ENCODE data around the gene ABCC10. TPM values are rescaled to one million over a fixed set of nuclear protein-coding genes. Genes with fewer than 3 reads are reported as not detected.

ABCC10 gene
- total RNA-seq, 3 donors from 2014 or later, result 25.3 to 43.3 (median 37.4) TPM

- ATAC-seq, result no peak
- no peak for DNase-seq
- Histone ChIP-seq H3K9me3 (no peaks in the 10 kb centered on the region), H3K4me3 (no peak overlapping the region), H3K36me3 (ENCODE audit: low read depth) (peaks cover 3% of the 10 kb centered on the region), H3K4me1 (ENCODE audit: low read depth) (no peaks in the 10 kb centered on the region)
- intact Hi-C loops (cut with DNase I, micrococcal nuclease), result no loop called here
- TF ChIP-seq CTCF (IDR thresholded peaks at IDR 0.05), result no peak
Measured at GRCh38 chr6:43444036-43444435, 16.7 kb downstream of the ABCC10 start.

- no peak for TF ChIP-seq CTCF (IDR thresholded peaks at IDR 0.05)
- Histone ChIP-seq H3K9me3 (no peaks in the 10 kb centered on the region), H3K4me3 (no peak overlapping the region), H3K4me1 (ENCODE audit: low read depth) (no peaks in the 10 kb centered on the region), H3K36me3 (ENCODE audit: low read depth) (peaks cover 3% of the 10 kb centered on the region)
- intact Hi-C loops (cut with DNase I, micrococcal nuclease), result no loop called here
- DNase-seq (no peak), ATAC-seq (no peak)
Measured at GRCh38 chr6:43444582-43444981, 17.2 kb downstream of the ABCC10 start.

- Histone ChIP-seq H3K9me3 (no peaks in the 10 kb centered on the region), H3K4me1 (ENCODE audit: low read depth) (no peaks in the 10 kb centered on the region), H3K36me3 (ENCODE audit: low read depth) (peaks cover 3% of the 10 kb centered on the region), H3K4me3 (no peak overlapping the region)
- no peak for TF ChIP-seq CTCF (IDR thresholded peaks at IDR 0.05)
- intact Hi-C loops (cut with DNase I, micrococcal nuclease), result no loop called here
- ATAC-seq (no peak), DNase-seq (no peak)
Measured at GRCh38 chr6:43445576-43445975, 18.2 kb downstream of the ABCC10 start.

DNA sequence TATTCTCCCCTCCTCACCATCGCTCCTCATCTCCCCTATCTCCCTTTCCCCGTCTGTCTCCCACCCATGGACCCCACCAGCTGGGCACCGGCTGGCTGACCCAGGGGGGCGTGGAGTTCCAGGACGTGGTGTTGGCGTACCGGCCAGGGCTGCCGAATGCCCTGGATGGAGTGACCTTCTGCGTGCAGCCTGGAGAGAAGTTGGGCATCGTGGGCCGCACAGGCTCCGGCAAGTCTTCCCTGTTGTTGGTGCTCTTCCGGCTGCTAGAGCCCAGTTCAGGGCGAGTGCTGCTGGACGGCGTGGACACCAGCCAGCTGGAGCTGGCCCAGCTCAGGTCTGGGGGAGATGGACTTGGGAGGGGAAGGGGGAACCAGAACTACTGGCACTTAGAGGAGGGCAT lies 20.3 kb downstream of the ABCC10 start:
- Histone ChIP-seq H3K36me3 (ENCODE audit: low read depth) (peaks cover 3% of the 10 kb centered on the region), H3K9me3 (no peaks in the 10 kb centered on the region), H3K4me1 (ENCODE audit: low read depth) (no peaks in the 10 kb centered on the region), H3K4me3 (no peak overlapping the region)
- TF ChIP-seq CTCF (IDR thresholded peaks at IDR 0.05), result no peak
- intact Hi-C loops (cut with DNase I, micrococcal nuclease), result no loop called here
- no peak for DNase-seq
- no peak for ATAC-seq

- ATAC-seq, result no peak
- Histone ChIP-seq H3K36me3 (ENCODE audit: low read depth) (peaks cover 3% of the 10 kb centered on the region), H3K4me3 (no peak overlapping the region), H3K9me3 (no peaks in the 10 kb centered on the region), H3K4me1 (ENCODE audit: low read depth) (no peaks in the 10 kb centered on the region)
- no peak for DNase-seq
- intact Hi-C loops (cut with DNase I, micrococcal nuclease), result no loop called here
- TF ChIP-seq CTCF (IDR thresholded peaks at IDR 0.05), result no peak
Measured at GRCh38 chr6:43448916-43449315, 21.6 kb downstream of the ABCC10 start.

GRCh38 chr6:43450699-43451131 lies 23.4 kb downstream of the ABCC10 start:
- no peak for ATAC-seq
- no peaks in the 10 kb centered on the region for H3K36me3 ChIP-seq (ENCODE audit: low read depth)
- peaks cover 5% of the 10 kb centered on the region for H3K4me1 ChIP-seq (ENCODE audit: low read depth)
- intact Hi-C loops (cut with DNase I, micrococcal nuclease), result loop anchor here (5.0 to 10.0 kb wide), 2 partner anchors 54 to 57 kb away; no protein-coding TSS in a partner anchor
- no peaks in the 10 kb centered on the region for H3K9me3 ChIP-seq
- H3K4me3 ChIP-seq, result no peak overlapping the region
- DNase-seq, result no peak
- no peak for TF ChIP-seq CTCF (IDR thresholded peaks at IDR 0.05)

Measured in mucosa of descending colon (tissue), 3 donors.